ENCODE measurements around the gene B4GALT1. TPM values are rescaled to one million over a fixed set of nuclear protein-coding genes. Genes with fewer than 3 reads are reported as not detected.

Gene B4GALT1
- total RNA-seq, 1 experiment from 2014 or later = 32.0 TPM

GRCh38 chr9:33080534-33080933 lies 86.6 kb downstream of the B4GALT1 start:
- intact Hi-C loops (cut with micrococcal nuclease; ENCODE audit: unreplicated experiment) = loop anchor here (2.0 kb wide), 1 partner anchor 86 kb away; the partner anchor contains the start of gene B4GALT1
- no TSS peak for BruUV-seq (replicated peaks)
- ChIA-PET POLR2A (ENCODE audit: low non-redundant PET) (no interaction called here), CTCF (no interaction called here)
- no peak for TF ChIP-seq EZH2 (IDR thresholded peaks at IDR 0.05; ENCODE audit: borderline replicate concordance, low read depth, low read length, poor library complexity, severe bottlenecking)
- TF ChIP-seq CTCF (conservative IDR thresholded peaks at IDR 0.05; ENCODE audit: low read depth, low read length) = no peak
- DNase-seq (ENCODE audit: low spot score) = no peak
- Histone ChIP-seq H3K9me3 (ENCODE audit: low read depth, low read length, poor library complexity, severe bottlenecking) (no peaks in the 10 kb centered on the region), H3K36me3 (ENCODE audit: insufficient read depth, low read length, poor library complexity, severe bottlenecking) (no peaks in the 10 kb centered on the region), H3K4me3 (ENCODE audit: low read depth, low read length, poor library complexity, severe bottlenecking) (peak overlapping the region; percentile 30), H3K27me3 (replicated peaks; ENCODE audit: insufficient read depth, low read depth, low read length, poor library complexity) (no peaks in the 10 kb centered on the region), H3K27ac (ENCODE audit: low read depth, low read length, poor library complexity, severe bottlenecking) (no peak overlapping the region), H3K4me1 (ENCODE audit: insufficient read depth, low read length, poor library complexity, severe bottlenecking) (peaks cover 4% of the 10 kb centered on the region)

GRCh38 chr9:33076046-33077004 lies 90.8 kb downstream of the B4GALT1 start, which contains the start of gene SMU1:
TSS of gene SMU1 (minus strand) at chr9:33076674. CDS start at chr9:33076608, 66 bp downstream.
- CTCF ChIA-PET = no interaction called here
- peak; percentile 99 for DNase-seq (ENCODE audit: low spot score)
- H3K27me3 ChIP-seq (replicated peaks; ENCODE audit: insufficient read depth, low read depth, low read length, poor library complexity) = no peaks in the 10 kb centered on the region
- H3K4me1 ChIP-seq (ENCODE audit: insufficient read depth, low read length, poor library complexity, severe bottlenecking) = peaks cover 4% of the 10 kb centered on the region
- peak within 1 kb of the TSS; percentile 90 for H3K27ac ChIP-seq (ENCODE audit: low read depth, low read length, poor library complexity, severe bottlenecking)
- H3K4me3 ChIP-seq (ENCODE audit: low read depth, low read length, poor library complexity, severe bottlenecking) = peak within 1 kb of the TSS; percentile 63
- H3K36me3 ChIP-seq (ENCODE audit: insufficient read depth, low read length, poor library complexity, severe bottlenecking) = peaks cover 25% of the 10 kb centered on the region
- no TSS peak for BruUV-seq (replicated peaks)
- POLR2A ChIA-PET (ENCODE audit: low non-redundant PET) = interaction anchor here (0.5 kb wide), 1 partner anchor 12 kb away, joined by 20 read pairs; no protein-coding TSS in a partner anchor
- no peaks in the 10 kb centered on the region for H3K9me3 ChIP-seq (ENCODE audit: low read depth, low read length, poor library complexity, severe bottlenecking)
- no peak for TF ChIP-seq CTCF (conservative IDR thresholded peaks at IDR 0.05; ENCODE audit: low read depth, low read length)
- no peak for TF ChIP-seq EZH2 (IDR thresholded peaks at IDR 0.05; ENCODE audit: borderline replicate concordance, low read depth, low read length, poor library complexity, severe bottlenecking)
- intact Hi-C loops (cut with micrococcal nuclease; ENCODE audit: unreplicated experiment) = no loop called here

GRCh38 chr9:33068991-33069390 lies 98.1 kb downstream of the B4GALT1 start:
- DNase-seq (ENCODE audit: low spot score) = no peak
- CTCF ChIA-PET = no interaction called here
- Histone ChIP-seq H3K27me3 (replicated peaks; ENCODE audit: insufficient read depth, low read depth, low read length, poor library complexity) (no peaks in the 10 kb centered on the region), H3K9me3 (ENCODE audit: low read depth, low read length, poor library complexity, severe bottlenecking) (no peaks in the 10 kb centered on the region), H3K36me3 (ENCODE audit: insufficient read depth, low read length, poor library complexity, severe bottlenecking) (peaks cover 85% of the 10 kb centered on the region), H3K4me1 (ENCODE audit: insufficient read depth, low read length, poor library complexity, severe bottlenecking) (no peaks in the 10 kb centered on the region), H3K27ac (ENCODE audit: low read depth, low read length, poor library complexity, severe bottlenecking) (no peak overlapping the region), H3K4me3 (ENCODE audit: low read depth, low read length, poor library complexity, severe bottlenecking) (no peak overlapping the region)
- no TSS peak for BruUV-seq (replicated peaks)
- no peak for TF ChIP-seq EZH2 (IDR thresholded peaks at IDR 0.05; ENCODE audit: borderline replicate concordance, low read depth, low read length, poor library complexity, severe bottlenecking)
- TF ChIP-seq CTCF (conservative IDR thresholded peaks at IDR 0.05; ENCODE audit: low read depth, low read length) = no peak
- intact Hi-C loops (cut with micrococcal nuclease; ENCODE audit: unreplicated experiment) = no loop called here
- POLR2A ChIA-PET (ENCODE audit: low non-redundant PET) = interaction anchor here (0.7 kb wide), 1 partner anchor 63 kb away, joined by 3 read pairs; no protein-coding TSS in a partner anchor
